AG04450 (cell line): ENCODE measurements around the gene AK3. TPM values are rescaled to one million over a fixed set of nuclear protein-coding genes. Genes with fewer than 3 reads are reported as not detected.

Experiments
- CTCF ChIA-PET: fragments of 300-600, 350-600 bp; formaldehyde crosslinking; extraction: SDS; loops from one replicate; lab custom pipeline; 2022; ENCODE audit warnings: antibody characterized with exemption, inconsistent platforms; lab: Charles Lee
- POLR2A ChIA-PET: fragments of 350-600 bp; formaldehyde crosslinking; extraction: SDS; loops from one replicate; lab custom pipeline; 2021; ENCODE audit warnings: antibody characterized with exemption, inconsistent platforms; lab: Yijun Ruan, JAX
- DNase-seq: peaks from one replicate; pipeline ENCODE4 v3.0.0-alpha.2; 2011; ENCODE audit warnings: low read depth, low spot score
- H3K27ac ChIP-seq: one replicate; pipeline ENCODE4 v1.5.1; 2012; ENCODE audit warnings: low read depth, low read length, control low read depth
- H3K27me3 ChIP-seq: one replicate; pipeline ENCODE4 v1.6.0; 2012; ENCODE audit warnings: low read length; ENCODE audit not compliant: control insufficient read depth, insufficient read depth
- H3K4me3 ChIP-seq: 2 replicates; pipeline ENCODE4 v1.5.1; 2011; ENCODE audit warnings: mild to moderate bottlenecking, low read depth, low read length, control low read depth
- H3K9me3 ChIP-seq: 2 replicates; pipeline ENCODE4 v1.5.1; 2012; ENCODE audit warnings: low read length; ENCODE audit not compliant: control insufficient read depth, insufficient read depth
- CTCF ChIP-seq: IDR thresholded peaks from 2 replicates; pipeline ENCODE4 v1.5.1; 2011; ENCODE audit warnings: low read depth, low read length, control low read depth, inconsistent platforms
- polyA plus RNA-seq: library from polyadenylated mRNA; depleted of rRNA; stranded (reverse); fragments of >200 nt; gene quantifications from 2 replicates; pipeline ENCODE4 v1.2.3, GENCODE V29; 2011

Gene AK3
- polyA plus RNA-seq, 1 experiment, result 70.3 TPM

- ChIA-PET POLR2A (no interaction called here), CTCF (interaction anchor here (0.6 to 2.3 kb wide), 5 partner anchors 11 to 245 kb away, joined by 3 to 10 read pairs (median 3); no protein-coding TSS in a partner anchor)
Measured at GRCh38 chr9:4746278-4747030, 5.5 kb upstream of the AK3 start.

GRCh38 chr9:4743131-4743875 is 2.3 kb upstream of the AK3 start:
- Histone ChIP-seq H3K4me3 (no peak overlapping the region), H3K9me3 (no peaks in the 10 kb centered on the region), H3K27me3 (no peaks in the 10 kb centered on the region), H3K27ac (no peak overlapping the region)
- DNase-seq, result no peak
- CTCF ChIA-PET, result interaction anchor here (1.6 to 2.3 kb wide), 3 partner anchors 16 to 245 kb away, joined by 4 to 11 read pairs (median 7); no protein-coding TSS in a partner anchor
- POLR2A ChIA-PET, result no interaction called here
- TF ChIP-seq CTCF, result no peak

More at GRCh38 chr9:4746278-4747030, 5.5 kb upstream of the AK3 start:
- no peak overlapping the region for H3K4me3 ChIP-seq
- no peaks in the 10 kb centered on the region for H3K27me3 ChIP-seq
- DNase-seq, result no peak
- H3K9me3 ChIP-seq, result no peaks in the 10 kb centered on the region
- H3K27ac ChIP-seq, result no peak overlapping the region
- TF ChIP-seq CTCF, result no peak

- POLR2A ChIA-PET, result no interaction called here
- TF ChIP-seq CTCF, result no peak
- no peak for DNase-seq
- CTCF ChIA-PET, result interaction anchor here (1.6 kb wide), 2 partner anchors 17 to 21 kb away, joined by 4 to 7 read pairs; no protein-coding TSS in a partner anchor
- no peaks in the 10 kb centered on the region for H3K27me3 ChIP-seq
- peak overlapping the region; percentile 84; the same call in 1 of the 2 replicates for H3K4me3 ChIP-seq
- H3K27ac ChIP-seq, result no peak overlapping the region
- no peaks in the 10 kb centered on the region for H3K9me3 ChIP-seq
Measured at GRCh38 chr9:4742246-4742645, 1.2 kb upstream of the AK3 start.

- ChIA-PET POLR2A (interaction anchor here (0.6 to 1.5 kb wide), 5 partner anchors 52 to 1898 kb away, joined by 3 to 15 read pairs (median 3); partner anchors contain the start of genes PDCD1LG2, PUM3 and RCL1), CTCF (interaction anchor here (1.1 to 1.6 kb wide), 4 partner anchors 8 to 183 kb away, joined by 3 to 7 read pairs (median 4); no protein-coding TSS in a partner anchor)
- Histone ChIP-seq H3K27ac (no peak overlapping the region), H3K27me3 (no peaks in the 10 kb centered on the region), H3K4me3 (peak overlapping the region; percentile 84), H3K9me3 (no peaks in the 10 kb centered on the region)
- no peak for DNase-seq
- TF ChIP-seq CTCF, result no peak
Measured at GRCh38 chr9:4741365-4742089, 525 bp upstream of the AK3 start.
